GM18873 (cell line): ENCODE data around the gene DDB1.
A peak's percentile ranks its signal among the peaks of the same experiment; 100 is the strongest.

Experiments
- ATAC-seq: cut with Tn5 transposase; IDR thresholded peaks from one replicate; pipeline ENCODE4 v1.9.1; 2021; ENCODE audit warnings: mild to moderate bottlenecking, moderate library complexity, moderate number of reproducible peaks; ENCODE audit not compliant: unreplicated experiment, low FRiP score

The DDB1 gene

GRCh38 chr11:61332797-61333549 lies at the start of gene DDB1, which contains the start of gene TKFC:
Gene DDB1, minus strand, starts transcription at chr11:61333105. Its CDS starts 137 bp downstream, at chr11:61332968.
Gene TKFC, plus strand, starts transcription at chr11:61333228. Its CDS starts 1,501 bp downstream, at chr11:61334729.
- ATAC-seq, result peak; percentile 64

- no peak for ATAC-seq
Observed at GRCh38 chr11:61380884-61381283, 48.0 kb upstream of the DDB1 start.

- ATAC-seq, result no peak
Observed at GRCh38 chr11:61378713-61379313, 45.9 kb upstream of the DDB1 start.

GRCh38 chr11:61377461-61378160 lies 44.7 kb upstream of the DDB1 start:
- no peak for ATAC-seq

GRCh38 chr11:61375761-61376108 lies 42.8 kb upstream of the DDB1 start:
- ATAC-seq, result no peak

GRCh38 chr11:61372659-61373420 lies 39.9 kb upstream of the DDB1 start:
- ATAC-seq, result no peak

- no peak for ATAC-seq
Observed at GRCh38 chr11:61370349-61371005, 37.6 kb upstream of the DDB1 start.

- no peak for ATAC-seq
Observed at GRCh38 chr11:61369372-61370348, 36.8 kb upstream of the DDB1 start.

- no peak for ATAC-seq
Observed at GRCh38 chr11:61368646-61369045, 35.7 kb upstream of the DDB1 start.

- no peak for ATAC-seq
Observed at GRCh38 chr11:61367406-61367805, 34.5 kb upstream of the DDB1 start.

- ATAC-seq, result no peak
Observed at GRCh38 chr11:61364012-61364675, 31.2 kb upstream of the DDB1 start.

- no peak for ATAC-seq
Observed at GRCh38 chr11:61362542-61362875, 29.6 kb upstream of the DDB1 start.

- ATAC-seq, result peak; percentile 69
Observed at GRCh38 chr11:61361741-61362541, 29.0 kb upstream of the DDB1 start, which contains the start of the genes CYB561A3 and TMEM138. Gene CYB561A3, minus strand, starts transcription at chr11:61361882. Its CDS starts 5,169 bp downstream, at chr11:61356713. Gene TMEM138, plus strand, starts transcription at chr11:61362374. Its CDS starts 2,017 bp downstream, at chr11:61364391.

- ATAC-seq, result no peak
Observed at GRCh38 chr11:61361237-61361740, 28.4 kb upstream of the DDB1 start.

GRCh38 chr11:61359516-61359915 lies 26.6 kb upstream of the DDB1 start:
- ATAC-seq, result no peak

GRCh38 chr11:61358566-61358965 lies 25.7 kb upstream of the DDB1 start:
- no peak for ATAC-seq

GRCh38 chr11:61357894-61358239 lies 25.0 kb upstream of the DDB1 start:
- ATAC-seq, result no peak
